H1 (cell line): ENCODE results near the gene PELI2. TPM values are rescaled to one million over a fixed set of nuclear protein-coding genes. Genes with fewer than 3 reads are reported as not detected.

ENCODE experiments used
- ASH2L ChIP-seq: fragments of 200-600, 300-600 bp; sonication (generic); IDR thresholded peaks from one replicate; pipeline ENCODE4 v1.7.1; 2017; ENCODE audit warnings: low read length
- ATF3 ChIP-seq: IDR thresholded peaks from 2 replicates; pipeline ENCODE4 v1.6.1; 2011; ENCODE audit warnings: low read depth, mild to moderate bottlenecking, low read length; ENCODE audit not compliant: insufficient read depth
- BCL11A ChIP-seq, 2 experiments: IDR thresholded peaks; one replicate each; pipeline ENCODE4 v1.6.1; 2011; ENCODE audit warnings: low read depth in 2 of 2, low read length in 2 of 2, mild to moderate bottlenecking in 2 of 2
- CHD7 ChIP-seq: fragments of 300-600 bp; sonication (generic); IDR thresholded peaks from 2 replicates; pipeline ENCODE4 v1.7.1; 2012; ENCODE audit warnings: low read length, moderate library complexity, mild to moderate bottlenecking, inconsistent platforms; ENCODE audit not compliant: insufficient replicate concordance
- CTBP2 ChIP-seq: IDR thresholded peaks from 2 replicates; pipeline ENCODE4 v1.7.0; 2011; ENCODE audit warnings: borderline replicate concordance, mild to moderate bottlenecking, moderate library complexity, mixed read lengths, low read length; ENCODE audit not compliant: insufficient read depth, insufficient read length
- E2F6 ChIP-seq: IDR thresholded peaks from 2 replicates; pipeline ENCODE4 v1.6.1; 2012; ENCODE audit warnings: inconsistent platforms
- EP300 ChIP-seq, 2 experiments: IDR thresholded peaks; 1 replicate in 1 of 2; 2 replicates in 1 of 2; pipeline ENCODE4 v1.6.1; 2011 to 2012; ENCODE audit warnings: low read depth in 2 of 2, low read length in 2 of 2, mild to moderate bottlenecking in 2 of 2, borderline replicate concordance in 1 of 2, inconsistent platforms in 1 of 2, moderate library complexity in 1 of 2
- JUND ChIP-seq: IDR thresholded peaks from 2 replicates; pipeline ENCODE4 v1.6.1; 2011; ENCODE audit warnings: mild to moderate bottlenecking, improper control_type of control experiment, low read length
- KDM5A ChIP-seq: fragments of 200-600 bp; IDR thresholded peaks from 2 replicates; pipeline ENCODE4 v1.7.1; 2012; ENCODE audit warnings: mild to moderate bottlenecking, low read length, inconsistent platforms, mixed read lengths
- MAFK ChIP-seq: IDR thresholded peaks from 2 replicates; pipeline ENCODE4 v1.6.1; 2012; ENCODE audit warnings: low read depth, mild to moderate bottlenecking, improper control_type of control experiment, low read length
- POLR2AphosphoS5 ChIP-seq: IDR thresholded peaks from 2 replicates; pipeline ENCODE4 v1.6.1; 2011; ENCODE audit warnings: low read depth, low read length
- polyA plus RNA-seq, 7 experiments: library from polyadenylated mRNA; depleted of rRNA in 3 of 7; stranded (reverse) in 5 of 7; unstranded in 2 of 7; fragments of >200 nt in 5 of 7; fragments of 200-250 nt in 2 of 7; gene quantifications; 1 replicate in 5 of 7; 2 replicates in 1 of 7; 4 replicates in 1 of 7; pipeline versions ENCODE4 v1.2.1 to v1.2.3, GENCODE V29; 2011 to 2013; ENCODE audit warnings: missing spikeins in 2 of 7, mixed read lengths in 2 of 7
- total RNA-seq: library from RNA; stranded (reverse); fragmentation: NEBNext Ultra II Directional; extraction: Animal tissue kit (Norgen Biotek cat#: 25700); gene quantifications from 2 replicates; pipeline ENCODE4 v1.2.1, GENCODE V29; 2021

The PELI2 gene
- total and polyA plus RNA-seq, 2 of the 8 experiments (the other 6 are each of a cell fraction or from before 2014, with no cell fraction given), result 14.6 to 25.7 TPM

DNA sequence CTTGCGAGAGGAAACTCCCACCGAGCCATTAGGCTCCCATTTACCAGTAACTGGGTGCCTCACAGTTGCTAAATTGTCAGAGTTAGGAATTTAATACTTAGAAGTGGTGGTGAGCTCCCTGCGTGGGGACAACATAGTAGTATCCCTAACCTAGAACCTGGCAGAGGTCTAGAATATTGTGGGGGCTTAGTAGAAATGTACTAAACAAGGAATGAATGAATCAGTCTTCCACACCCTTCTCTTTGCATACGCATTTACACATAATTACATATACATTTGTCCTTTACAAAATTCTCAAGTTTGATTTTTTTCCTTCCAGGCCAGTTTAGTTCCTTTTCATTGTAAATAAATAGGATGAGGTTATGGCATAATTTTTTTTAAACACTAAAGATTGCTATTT lies 24.1 kb downstream of the PELI2 start (continued):
- TF ChIP-seq CHD7 (no peak), POLR2AphosphoS5 (no peak), ATF3 (no peak), CTBP2 (no peak), BCL11A (IDR thresholded peaks at IDR 0.05; ENCODE audit: low read depth in 2 of 2, low read length in 2 of 2) (no peak), ASH2L (no peak), JUND (no peak), KDM5A (no peak), EP300 (IDR thresholded peaks at IDR 0.05; ENCODE audit: borderline replicate concordance in 1 of 2, low read depth in 2 of 2, low read length in 2 of 2) (no peak), E2F6 (no peak), MAFK (no peak)
